OCI-LY1 (cell line): ENCODE results near the gene ADCY1.

ENCODE experiments used
- H2AFZ ChIP-seq: fragments of 200-600 bp; sonication (generic), shearing (Covaris generic); 2 replicates; pipeline ENCODE4 v1.6.0; 2014; ENCODE audit warnings: antibody characterized with exemption, mild to moderate bottlenecking, low read length
- H3F3A ChIP-seq: fragments of 200-600 bp; sonication (generic), shearing (Covaris generic); 2 replicates; pipeline ENCODE4 v1.6.0; 2014; ENCODE audit warnings: mild to moderate bottlenecking, antibody characterized with exemption, low read length, moderate library complexity; ENCODE audit not compliant: insufficient read depth
- H3K27ac ChIP-seq: fragments of 200-600 bp; sonication (generic); 2 replicates; pipeline ENCODE4 v1.5.1; 2014; ENCODE audit warnings: low read length, mixed run types, mild to moderate bottlenecking, low read depth; ENCODE audit not compliant: poor library complexity, severe bottlenecking
- H3K27me3 ChIP-seq: fragments of 200-600 bp; sonication (generic); 2 replicates; pipeline ENCODE4 v1.6.0; 2014; ENCODE audit warnings: antibody characterized with exemption, mild to moderate bottlenecking, low read length, moderate library complexity; ENCODE audit not compliant: insufficient read depth
- H3K36me3 ChIP-seq: fragments of 200-600 bp; sonication (generic); 2 replicates; pipeline ENCODE4 v1.6.1; 2014; ENCODE audit warnings: mild to moderate bottlenecking, antibody characterized with exemption, low read length, moderate library complexity, mixed read lengths; ENCODE audit not compliant: insufficient read depth
- H3K4me1 ChIP-seq: fragments of 200-600 bp; sonication (generic); 2 replicates; pipeline ENCODE4 v1.5.1; 2014; ENCODE audit warnings: mild to moderate bottlenecking, low read length, moderate library complexity; ENCODE audit not compliant: insufficient read depth, severe bottlenecking
- H3K4me2 ChIP-seq: fragments of 200-600 bp; sonication (generic), shearing (Covaris generic); 2 replicates; pipeline ENCODE4 v1.6.1; 2014; ENCODE audit warnings: low read length
- H3K4me3 ChIP-seq: fragments of 200-600 bp; sonication (generic); 2 replicates; pipeline ENCODE4 v1.5.1; 2014; ENCODE audit warnings: low read length, low read depth, mild to moderate bottlenecking, mixed read lengths; ENCODE audit not compliant: poor library complexity, severe bottlenecking
- H3K79me2 ChIP-seq: fragments of 200-600 bp; shearing (Covaris generic); 2 replicates; pipeline ENCODE4 v1.6.1; 2016; ENCODE audit warnings: mixed run types, low read length, mixed read lengths; ENCODE audit not compliant: insufficient read depth
- H3K9ac ChIP-seq: fragments of 200-600 bp; sonication (generic), shearing (Covaris generic); 2 replicates; pipeline ENCODE4 v1.6.1; 2014; ENCODE audit warnings: mild to moderate bottlenecking, low read length, mixed read lengths
- H3K9me2 ChIP-seq: fragments of 200-600 bp; sonication (generic), shearing (Covaris generic); 2 replicates; pipeline ENCODE4 v1.6.1; 2014; ENCODE audit warnings: low read depth, mild to moderate bottlenecking, low read length, mixed read lengths
- H3K9me3 ChIP-seq: fragments of 200-600 bp; shearing (Covaris generic); 2 replicates; pipeline ENCODE4 v1.6.1; 2014; ENCODE audit warnings: low read length, mixed read lengths
- H4K20me1 ChIP-seq: fragments of 200-600 bp; sonication (generic), shearing (Covaris generic); 2 replicates; pipeline ENCODE4 v1.6.0; 2016; ENCODE audit warnings: mild to moderate bottlenecking, low read length; ENCODE audit not compliant: insufficient read depth
- CTCF ChIP-seq: fragments of 200-600 bp; sonication (generic), shearing (Covaris generic); IDR thresholded peaks from 2 replicates; pipeline ENCODE4 v1.5.1; 2017; ENCODE audit warnings: mild to moderate bottlenecking, antibody characterized with exemption, low read length, moderate library complexity, mixed read lengths
- EZH2 ChIP-seq: fragments of 200-600 bp; sonication (generic), shearing (Covaris generic); IDR thresholded peaks from 2 replicates; pipeline ENCODE4 v1.8.0; 2017; ENCODE audit warnings: borderline replicate concordance, mixed run types, mild to moderate bottlenecking, antibody characterized with exemption, low read length, moderate library complexity, mixed read lengths

Gene ADCY1

GRCh38 chr7:45685619-45686240, 111.6 kb downstream of the ADCY1 start:
- H4K20me1 ChIP-seq = no peaks in the 10 kb centered on the region
- H3K4me1 ChIP-seq = no peaks in the 10 kb centered on the region
- H2AFZ ChIP-seq = no peak overlapping the region
- no peaks in the 10 kb centered on the region for H3K79me2 ChIP-seq
- H3K9ac ChIP-seq = no peak overlapping the region
- H3F3A ChIP-seq = no peaks in the 10 kb centered on the region
- no peaks in the 10 kb centered on the region for H3K9me2 ChIP-seq
- H3K4me3 ChIP-seq = no peak overlapping the region
- H3K4me2 ChIP-seq = no peak overlapping the region
- H3K36me3 ChIP-seq = no peaks in the 10 kb centered on the region
- no peaks in the 10 kb centered on the region; the same call in 1 of the 2 replicates for H3K27me3 ChIP-seq
- TF ChIP-seq EZH2 = no peak
- TF ChIP-seq CTCF = no peak
- no peak overlapping the region for H3K27ac ChIP-seq
- no peaks in the 10 kb centered on the region for H3K9me3 ChIP-seq

- TF ChIP-seq CTCF (no peak), EZH2 (no peak)
- no peak overlapping the region for H3K4me3 ChIP-seq
- no peaks in the 10 kb centered on the region for H3F3A ChIP-seq
- no peaks in the 10 kb centered on the region for H3K36me3 ChIP-seq
- H3K27ac ChIP-seq = no peak overlapping the region
- no peak overlapping the region for H3K4me2 ChIP-seq
- no peaks in the 10 kb centered on the region; the same call in 1 of the 2 replicates for H3K27me3 ChIP-seq
- no peak overlapping the region for H3K9ac ChIP-seq
- H3K9me2 ChIP-seq = no peaks in the 10 kb centered on the region
- H3K4me1 ChIP-seq = no peaks in the 10 kb centered on the region
- H3K79me2 ChIP-seq = no peaks in the 10 kb centered on the region
- H3K9me3 ChIP-seq = no peaks in the 10 kb centered on the region
- H2AFZ ChIP-seq = no peak overlapping the region
- H4K20me1 ChIP-seq = no peaks in the 10 kb centered on the region
These were observed 112.4 kb downstream of the ADCY1 start for GRCh38 chr7:45686441-45687184.

GRCh38 chr7:45687185-45687560, 113.0 kb downstream of the ADCY1 start:
- no peak overlapping the region for H3K27ac ChIP-seq
- no peak overlapping the region for H3K9ac ChIP-seq
- H2AFZ ChIP-seq = no peak overlapping the region
- H3K4me1 ChIP-seq = no peaks in the 10 kb centered on the region
- no peaks in the 10 kb centered on the region for H3F3A ChIP-seq
- H3K9me2 ChIP-seq = no peaks in the 10 kb centered on the region
- TF ChIP-seq EZH2 = no peak
- TF ChIP-seq CTCF = no peak
- no peaks in the 10 kb centered on the region for H3K36me3 ChIP-seq
- no peak overlapping the region for H3K4me3 ChIP-seq
- no peaks in the 10 kb centered on the region for H3K79me2 ChIP-seq
- H3K9me3 ChIP-seq = no peaks in the 10 kb centered on the region
- H3K27me3 ChIP-seq = no peaks in the 10 kb centered on the region; the same call in 1 of the 2 replicates
- H4K20me1 ChIP-seq = no peaks in the 10 kb centered on the region
- H3K4me2 ChIP-seq = no peak overlapping the region
